Thyroid gland (tissue), 4 donors: ENCODE results near the gene APOO.

ENCODE experiments used
- CTCF ChIP-seq, 6 experiments: fragments of 200-600 bp in 3 of 6; fragments of 450-650 bp in 3 of 6; sonication (generic) in 3 of 6; IDR thresholded peaks; one replicate each; pipeline ENCODE4 v1.5.1; 2016 to 2019; ENCODE audit warnings: antibody characterized with exemption in 6 of 6, mild to moderate bottlenecking in 2 of 6, inconsistent platforms in 1 of 6, moderate library complexity in 1 of 6
- POLR2A ChIP-seq, 2 donors: fragments of 450-650 bp; IDR thresholded peaks; one replicate each; pipeline ENCODE4 v1.6.1; 2017; ENCODE audit warnings: antibody characterized with exemption in 2 of 2, mild to moderate bottlenecking in 2 of 2, moderate library complexity in 1 of 2

GRCh38 chrX:23826653-23827052, 81.1 kb downstream of the APOO start:
- TF ChIP-seq CTCF (IDR thresholded peaks at IDR 0.05) (no peak), POLR2A (IDR thresholded peaks at IDR 0.05) (no peak)
